ENCODE measurements around the gene CCDC97.

DNA sequence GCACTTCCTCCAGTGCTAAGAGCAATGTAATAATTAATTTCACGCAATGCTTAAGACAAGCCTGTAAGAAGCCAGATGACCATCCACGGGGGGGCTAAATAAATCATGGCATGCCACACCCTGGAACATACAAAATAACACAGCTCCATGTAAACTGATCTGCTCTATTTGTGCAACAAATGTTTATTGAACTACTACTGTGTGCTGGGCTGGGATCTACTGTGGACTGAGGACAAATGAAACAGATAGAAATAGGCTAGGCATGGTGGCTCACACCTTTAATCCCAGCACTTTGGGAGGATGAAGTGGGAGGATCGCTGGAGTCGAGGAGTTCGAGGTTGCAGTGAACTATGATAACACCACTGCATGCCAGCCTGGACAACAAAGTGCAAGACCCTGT lies 22.5 kb downstream of the CCDC97 start:
- TF ChIP-seq, protein P1, sequence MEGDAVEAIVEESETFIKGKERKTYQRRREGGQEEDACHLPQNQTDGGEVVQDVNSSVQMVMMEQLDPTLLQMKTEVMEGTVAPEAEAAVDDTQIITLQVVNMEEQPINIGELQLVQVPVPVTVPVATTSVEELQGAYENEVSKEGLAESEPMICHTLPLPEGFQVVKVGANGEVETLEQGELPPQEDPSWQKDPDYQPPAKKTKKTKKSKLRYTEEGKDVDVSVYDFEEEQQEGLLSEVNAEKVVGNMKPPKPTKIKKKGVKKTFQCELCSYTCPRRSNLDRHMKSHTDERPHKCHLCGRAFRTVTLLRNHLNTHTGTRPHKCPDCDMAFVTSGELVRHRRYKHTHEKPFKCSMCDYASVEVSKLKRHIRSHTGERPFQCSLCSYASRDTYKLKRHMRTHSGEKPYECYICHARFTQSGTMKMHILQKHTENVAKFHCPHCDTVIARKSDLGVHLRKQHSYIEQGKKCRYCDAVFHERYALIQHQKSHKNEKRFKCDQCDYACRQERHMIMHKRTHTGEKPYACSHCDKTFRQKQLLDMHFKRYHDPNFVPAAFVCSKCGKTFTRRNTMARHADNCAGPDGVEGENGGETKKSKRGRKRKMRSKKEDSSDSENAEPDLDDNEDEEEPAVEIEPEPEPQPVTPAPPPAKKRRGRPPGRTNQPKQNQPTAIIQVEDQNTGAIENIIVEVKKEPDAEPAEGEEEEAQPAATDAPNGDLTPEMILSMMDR (IDR thresholded peaks at IDR 0.05; ENCODE audit: insufficient read depth, low read depth, low read length): no peak
- TF ChIP-seq EZH2 (IDR thresholded peaks at IDR 0.05; ENCODE audit: insufficient read depth, low read length): no peak
